Ishikawa (cell line): ENCODE results near the gene RIPOR2.

Experiments used
- CEBPB ChIP-seq: IDR thresholded peaks from 2 replicates; pipeline ENCODE4 v1.6.1; 2012
- CREB1 ChIP-seq: IDR thresholded peaks from 2 replicates; pipeline ENCODE4 v1.6.1; 2012; ENCODE audit warnings: low read depth
- EGR1 ChIP-seq: IDR thresholded peaks from 2 replicates; pipeline ENCODE4 v1.6.1; 2012
- EP300 ChIP-seq: IDR thresholded peaks from 2 replicates; pipeline ENCODE4 v1.6.1; 2012; ENCODE audit warnings: borderline replicate concordance
- FOXM1 ChIP-seq: IDR thresholded peaks from 2 replicates; pipeline ENCODE4 v1.6.1; 2012; ENCODE audit warnings: low read depth, borderline replicate concordance
- NFIC ChIP-seq: IDR thresholded peaks from 2 replicates; pipeline ENCODE4 v1.6.1; 2012
- RAD21 ChIP-seq: IDR thresholded peaks from 2 replicates; pipeline ENCODE4 v1.6.1; 2012; ENCODE audit warnings: low read depth
- TAF1 ChIP-seq: IDR thresholded peaks from 2 replicates; pipeline ENCODE4 v1.6.1; 2012; ENCODE audit warnings: low read depth, mild to moderate bottlenecking
- TCF12 ChIP-seq: IDR thresholded peaks from 2 replicates; pipeline ENCODE4 v1.6.1; 2012; ENCODE audit warnings: low read depth
- TEAD4 ChIP-seq: IDR thresholded peaks from 2 replicates; pipeline ENCODE4 v1.6.1; 2012
- YY1 ChIP-seq: IDR thresholded peaks from 2 replicates; pipeline ENCODE4 v1.6.1; 2012; ENCODE audit warnings: low read depth
- ZBTB7A ChIP-seq: IDR thresholded peaks from 2 replicates; pipeline ENCODE4 v1.6.1; 2012; ENCODE audit warnings: low read depth
- TF ChIP-seq, protein P1 (sequence below): IDR thresholded peaks from 2 replicates; pipeline ENCODE4 v1.6.1; 2012; ENCODE audit warnings: low read depth, mild to moderate bottlenecking
- TF ChIP-seq, protein P2 (sequence below): IDR thresholded peaks from 2 replicates; pipeline ENCODE4 v1.6.1; 2012
- TF ChIP-seq, protein P3 (sequence below): IDR thresholded peaks from 2 replicates; pipeline ENCODE4 v1.6.1; 2012

The RIPOR2 gene, protein sequence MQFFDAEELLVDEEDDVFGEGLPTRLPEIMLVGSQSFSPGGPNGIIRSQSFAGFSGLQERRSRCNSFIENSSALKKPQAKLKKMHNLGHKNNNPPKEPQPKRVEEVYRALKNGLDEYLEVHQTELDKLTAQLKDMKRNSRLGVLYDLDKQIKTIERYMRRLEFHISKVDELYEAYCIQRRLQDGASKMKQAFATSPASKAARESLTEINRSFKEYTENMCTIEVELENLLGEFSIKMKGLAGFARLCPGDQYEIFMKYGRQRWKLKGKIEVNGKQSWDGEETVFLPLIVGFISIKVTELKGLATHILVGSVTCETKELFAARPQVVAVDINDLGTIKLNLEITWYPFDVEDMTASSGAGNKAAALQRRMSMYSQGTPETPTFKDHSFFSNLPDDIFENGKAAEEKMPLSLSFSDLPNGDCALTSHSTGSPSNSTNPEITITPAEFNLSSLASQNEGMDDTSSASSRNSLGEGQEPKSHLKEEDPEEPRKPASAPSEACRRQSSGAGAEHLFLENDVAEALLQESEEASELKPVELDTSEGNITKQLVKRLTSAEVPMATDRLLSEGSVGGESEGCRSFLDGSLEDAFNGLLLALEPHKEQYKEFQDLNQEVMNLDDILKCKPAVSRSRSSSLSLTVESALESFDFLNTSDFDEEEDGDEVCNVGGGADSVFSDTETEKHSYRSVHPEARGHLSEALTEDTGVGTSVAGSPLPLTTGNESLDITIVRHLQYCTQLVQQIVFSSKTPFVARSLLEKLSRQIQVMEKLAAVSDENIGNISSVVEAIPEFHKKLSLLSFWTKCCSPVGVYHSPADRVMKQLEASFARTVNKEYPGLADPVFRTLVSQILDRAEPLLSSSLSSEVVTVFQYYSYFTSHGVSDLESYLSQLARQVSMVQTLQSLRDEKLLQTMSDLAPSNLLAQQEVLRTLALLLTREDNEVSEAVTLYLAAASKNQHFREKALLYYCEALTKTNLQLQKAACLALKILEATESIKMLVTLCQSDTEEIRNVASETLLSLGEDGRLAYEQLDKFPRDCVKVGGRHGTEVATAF

DNA sequence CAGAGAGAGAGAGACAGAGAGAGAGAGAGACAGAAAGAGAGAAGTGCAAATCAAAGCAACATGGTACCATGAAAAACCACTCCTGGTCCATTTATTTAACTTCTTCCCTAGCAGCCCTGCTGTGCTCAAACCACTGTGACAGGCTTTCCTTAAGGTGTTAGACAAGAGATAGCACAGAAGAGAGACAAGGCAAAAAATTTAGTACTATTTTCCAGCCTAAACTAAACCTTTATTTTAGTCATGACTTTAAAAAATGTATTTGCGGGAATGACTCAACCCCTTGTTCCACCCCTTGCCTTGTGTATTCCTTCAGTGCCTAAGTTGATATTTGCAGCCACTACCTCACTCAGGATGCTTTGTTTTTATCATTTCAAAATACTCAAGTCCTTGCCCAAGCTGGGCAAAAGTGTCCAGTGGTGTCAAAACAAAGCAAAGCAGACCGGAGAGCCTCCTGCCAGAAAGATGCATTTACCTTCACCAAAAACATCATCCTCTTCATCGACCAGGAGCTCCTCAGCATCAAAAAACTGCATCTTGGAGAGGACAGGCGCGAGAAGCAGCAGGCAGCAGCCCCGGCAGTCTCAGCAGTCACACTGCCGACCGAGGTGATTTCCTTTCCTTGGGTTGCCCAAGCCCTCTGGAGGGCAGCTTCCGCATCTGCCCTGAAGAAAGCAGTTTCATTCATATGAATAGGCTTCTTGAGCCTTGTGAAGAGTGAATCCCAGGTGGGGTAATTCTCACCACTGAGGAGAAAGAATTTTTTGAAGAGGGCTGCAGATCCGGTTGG lies at the start of gene RIPOR2:
TSS of gene RIPOR2 (minus strand) at position 595 of the 787 bp plus-strand sequence. CDS start at position 533, 62 bp downstream.
- TF ChIP-seq YY1, result no peak
- TF ChIP-seq, protein P1, sequence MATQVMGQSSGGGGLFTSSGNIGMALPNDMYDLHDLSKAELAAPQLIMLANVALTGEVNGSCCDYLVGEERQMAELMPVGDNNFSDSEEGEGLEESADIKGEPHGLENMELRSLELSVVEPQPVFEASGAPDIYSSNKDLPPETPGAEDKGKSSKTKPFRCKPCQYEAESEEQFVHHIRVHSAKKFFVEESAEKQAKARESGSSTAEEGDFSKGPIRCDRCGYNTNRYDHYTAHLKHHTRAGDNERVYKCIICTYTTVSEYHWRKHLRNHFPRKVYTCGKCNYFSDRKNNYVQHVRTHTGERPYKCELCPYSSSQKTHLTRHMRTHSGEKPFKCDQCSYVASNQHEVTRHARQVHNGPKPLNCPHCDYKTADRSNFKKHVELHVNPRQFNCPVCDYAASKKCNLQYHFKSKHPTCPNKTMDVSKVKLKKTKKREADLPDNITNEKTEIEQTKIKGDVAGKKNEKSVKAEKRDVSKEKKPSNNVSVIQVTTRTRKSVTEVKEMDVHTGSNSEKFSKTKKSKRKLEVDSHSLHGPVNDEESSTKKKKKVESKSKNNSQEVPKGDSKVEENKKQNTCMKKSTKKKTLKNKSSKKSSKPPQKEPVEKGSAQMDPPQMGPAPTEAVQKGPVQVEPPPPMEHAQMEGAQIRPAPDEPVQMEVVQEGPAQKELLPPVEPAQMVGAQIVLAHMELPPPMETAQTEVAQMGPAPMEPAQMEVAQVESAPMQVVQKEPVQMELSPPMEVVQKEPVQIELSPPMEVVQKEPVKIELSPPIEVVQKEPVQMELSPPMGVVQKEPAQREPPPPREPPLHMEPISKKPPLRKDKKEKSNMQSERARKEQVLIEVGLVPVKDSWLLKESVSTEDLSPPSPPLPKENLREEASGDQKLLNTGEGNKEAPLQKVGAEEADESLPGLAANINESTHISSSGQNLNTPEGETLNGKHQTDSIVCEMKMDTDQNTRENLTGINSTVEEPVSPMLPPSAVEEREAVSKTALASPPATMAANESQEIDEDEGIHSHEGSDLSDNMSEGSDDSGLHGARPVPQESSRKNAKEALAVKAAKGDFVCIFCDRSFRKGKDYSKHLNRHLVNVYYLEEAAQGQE, result no peak
- TF ChIP-seq RAD21, result no peak
- no peak for TF ChIP-seq TEAD4
- no peak for TF ChIP-seq CEBPB
- TF ChIP-seq, protein P2, sequence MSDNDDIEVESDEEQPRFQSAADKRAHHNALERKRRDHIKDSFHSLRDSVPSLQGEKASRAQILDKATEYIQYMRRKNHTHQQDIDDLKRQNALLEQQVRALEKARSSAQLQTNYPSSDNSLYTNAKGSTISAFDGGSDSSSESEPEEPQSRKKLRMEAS, result no peak
- no peak for TF ChIP-seq NFIC
- no peak for TF ChIP-seq FOXM1
- TF ChIP-seq EGR1, result no peak
- no peak for TF ChIP-seq TCF12
- no peak for TF ChIP-seq ZBTB7A

DNA sequence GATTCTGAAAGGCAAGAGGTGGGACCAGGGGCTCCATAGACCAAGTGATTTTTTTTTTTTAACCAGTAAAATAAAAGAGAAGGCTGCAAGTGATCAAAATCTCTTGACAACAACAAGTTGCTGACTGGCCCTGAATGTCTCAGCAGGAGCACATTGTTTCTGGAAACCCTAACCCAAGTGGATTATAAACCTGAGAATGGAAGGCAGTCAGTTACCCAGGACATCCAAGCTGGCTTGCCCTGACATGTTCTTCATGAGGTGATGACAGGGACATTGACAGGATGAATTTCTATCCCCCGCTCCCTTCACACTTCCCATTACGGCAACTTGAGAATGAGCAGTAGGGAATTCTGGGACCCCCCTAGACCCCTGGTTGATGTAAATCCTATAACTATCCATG lies 49.6 kb upstream of the RIPOR2 start:
- no peak for TF ChIP-seq EP300
- TF ChIP-seq CEBPB, result no peak
- no peak for TF ChIP-seq TCF12
- TF ChIP-seq RAD21, result no peak
- TF ChIP-seq YY1, result no peak
- TF ChIP-seq NFIC, result no peak
- no peak for TF ChIP-seq FOXM1
- TF ChIP-seq EGR1, result no peak
- TF ChIP-seq, protein P1, result no peak

DNA sequence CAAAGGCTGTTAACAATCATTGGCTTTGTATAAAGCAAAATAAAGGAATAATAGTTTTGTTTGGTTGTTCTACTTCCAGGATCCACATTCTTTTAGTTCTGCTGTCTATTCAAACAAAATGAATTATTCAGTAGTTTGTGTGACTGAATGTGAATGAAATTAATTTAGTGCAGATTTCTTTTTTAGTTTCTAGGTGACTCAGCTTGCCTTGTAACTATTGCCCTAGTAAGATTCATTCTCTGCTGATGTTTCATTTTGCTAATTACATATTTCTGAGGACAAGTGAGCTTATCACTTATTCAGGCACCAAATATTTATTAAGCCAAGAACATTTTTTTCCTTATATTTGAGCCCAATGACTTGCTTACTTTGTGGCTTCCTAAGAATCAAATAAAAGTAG lies 46.5 kb upstream of the RIPOR2 start:
- TF ChIP-seq, protein P3, sequence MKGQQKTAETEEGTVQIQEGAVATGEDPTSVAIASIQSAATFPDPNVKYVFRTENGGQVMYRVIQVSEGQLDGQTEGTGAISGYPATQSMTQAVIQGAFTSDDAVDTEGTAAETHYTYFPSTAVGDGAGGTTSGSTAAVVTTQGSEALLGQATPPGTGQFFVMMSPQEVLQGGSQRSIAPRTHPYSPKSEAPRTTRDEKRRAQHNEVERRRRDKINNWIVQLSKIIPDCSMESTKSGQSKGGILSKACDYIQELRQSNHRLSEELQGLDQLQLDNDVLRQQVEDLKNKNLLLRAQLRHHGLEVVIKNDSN, result no peak
- no peak for TF ChIP-seq TCF12
- no peak for TF ChIP-seq CREB1
- TF ChIP-seq EGR1, result no peak
- no peak for TF ChIP-seq NFIC
- no peak for TF ChIP-seq RAD21
- no peak for TF ChIP-seq TEAD4
- TF ChIP-seq EP300, result no peak

DNA sequence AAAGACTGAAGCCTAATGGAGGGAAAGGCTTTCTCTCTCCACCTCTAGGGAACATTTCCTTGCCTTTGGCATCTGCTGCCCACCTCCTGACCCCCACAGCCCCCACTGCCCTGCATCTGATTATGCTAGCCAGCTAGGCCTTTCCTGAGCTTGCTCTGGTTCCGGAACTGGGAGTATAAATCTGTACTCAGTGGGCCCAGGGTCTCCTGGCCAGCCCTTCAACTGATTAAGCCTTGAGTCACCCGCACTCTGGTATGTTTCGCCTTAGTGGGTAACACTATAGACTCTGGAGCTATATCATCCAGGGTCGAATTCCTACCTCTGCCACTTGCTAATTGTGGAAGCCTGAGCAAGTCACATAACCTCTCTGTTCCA lies 45.6 kb upstream of the RIPOR2 start:
- no peak for TF ChIP-seq RAD21
- no peak for TF ChIP-seq TAF1
- TF ChIP-seq, protein P1, result no peak
- TF ChIP-seq NFIC, result no peak
- TF ChIP-seq, protein P2, result no peak
- no peak for TF ChIP-seq TEAD4
- TF ChIP-seq CEBPB, result no peak
